Nucleus accumbens (tissue), 56 donors: Measurements from ENCODE around the gene TMEM243.
"Not testable (repeated sequence)": the region's sequence is repeated elsewhere in the genome, so short reads cannot be mapped to it uniquely, and the experiment has no call there.

ENCODE experiments used
- DNase-seq, 56 donors: peaks; one replicate each; lab custom pipeline; 2025; lab: John Stamatoyannopoulos, UW

Gene TMEM243

GRCh38 chr7:87213252-87213651 lies 6.3 kb downstream of the TMEM243 start:
- DNase-seq, result no peak

GRCh38 chr7:87212498-87212897 lies 7.0 kb downstream of the TMEM243 start:
- DNase-seq, result no peak

- DNase-seq, result no peak
These were observed 9.0 kb downstream of the TMEM243 start for GRCh38 chr7:87210506-87210905.

- DNase-seq, result no peak
These were observed 10.1 kb downstream of the TMEM243 start for GRCh38 chr7:87209295-87209924.

- DNase-seq, result no peak
These were observed 13.2 kb downstream of the TMEM243 start for GRCh38 chr7:87206361-87206760.

- DNase-seq, result not testable (repeated sequence)
These were observed 13.8 kb downstream of the TMEM243 start for GRCh38 chr7:87205701-87206100.

- no peak for DNase-seq
These were observed 14.6 kb downstream of the TMEM243 start for GRCh38 chr7:87204933-87205332.

GRCh38 chr7:87203929-87204328 lies 15.6 kb downstream of the TMEM243 start:
- DNase-seq, result not testable (repeated sequence)

GRCh38 chr7:87202705-87203104 lies 16.8 kb downstream of the TMEM243 start:
- no peak for DNase-seq

- DNase-seq, result no peak
These were observed 17.3 kb downstream of the TMEM243 start for GRCh38 chr7:87202208-87202607.

- DNase-seq, result no peak
These were observed 19.7 kb downstream of the TMEM243 start for GRCh38 chr7:87199700-87200450.

GRCh38 chr7:87199241-87199640 lies 20.3 kb downstream of the TMEM243 start:
- no peak for DNase-seq

- DNase-seq, result no peak
These were observed 25.6 kb downstream of the TMEM243 start for GRCh38 chr7:87193912-87194311.

GRCh38 chr7:87192784-87193487 lies 26.6 kb downstream of the TMEM243 start:
- no peak for DNase-seq

GRCh38 chr7:87190783-87191182 lies 28.7 kb downstream of the TMEM243 start:
- no peak for DNase-seq

- no peak for DNase-seq
These were observed 30.6 kb downstream of the TMEM243 start for GRCh38 chr7:87188930-87189329.

- DNase-seq, result no peak
These were observed 32.4 kb downstream of the TMEM243 start for GRCh38 chr7:87187120-87187519.

GRCh38 chr7:87179180-87179579 lies 40.4 kb downstream of the TMEM243 start:
- no peak for DNase-seq

- no peak for DNase-seq
These were observed 41.2 kb downstream of the TMEM243 start for GRCh38 chr7:87178320-87178719.

- no peak for DNase-seq
These were observed 46.1 kb downstream of the TMEM243 start for GRCh38 chr7:87173471-87173870.

GRCh38 chr7:87171282-87171934 lies 48.1 kb downstream of the TMEM243 start:
- DNase-seq, result no peak
